Measurements from ENCODE around the gene TEX55.

GRCh38 chr3:119149484-119149883 lies 3.5 kb downstream of the TEX55 start:
- TF ChIP-seq CTCF (IDR thresholded peaks at IDR 0.05), result no peak
- TF ChIP-seq POLR2A (IDR thresholded peaks at IDR 0.05), result no peak
